ENCODE measurements around the gene TMCC1. TPM values are rescaled to one million over a fixed set of nuclear protein-coding genes. Genes with fewer than 3 reads are reported as not detected.
"Not testable (repeated sequence)": the region's sequence is repeated elsewhere in the genome, so short reads cannot be mapped to it uniquely, and the experiment has no call there.

TMCC1 gene
- total and polyA plus RNA-seq, 3 donors from 2014 or later: 46.0 to 119 (median 60.4) TPM

- peaks cover 6% of the 10 kb centered on the region for H3K4me1 ChIP-seq
- TF ChIP-seq CTCF (IDR thresholded peaks at IDR 0.05) (no peak), POLR2A (IDR thresholded peaks at IDR 0.05) (no peak)
- H3K27me3 ChIP-seq: no peaks in the 10 kb centered on the region
- H3K4me3 ChIP-seq: no peak overlapping the region
- 79% methylated on average over 5 of the region's 5 CpGs for WGBS, 2 donors
- no peak for DNase-seq
- H3K36me3 ChIP-seq (ENCODE audit: low read depth, missing control alignments): no peaks in the 10 kb centered on the region
- intact Hi-C loops (cut with DNase I; ENCODE audit: low total_unique reads): loop anchor here (5.0 kb wide), 1 partner anchor 287 kb away; no protein-coding TSS in a partner anchor
- no peaks in the 10 kb centered on the region for H3K9me3 ChIP-seq
- H3K27ac ChIP-seq: no peak overlapping the region
Observed at GRCh38 chr3:129645286-129645685, 248.2 kb downstream of the TMCC1 start.

GRCh38 chr3:129644836-129645235 lies 248.7 kb downstream of the TMCC1 start:
- WGBS, 2 donors: 97% methylated on average over 3 of the region's 3 CpGs
- intact Hi-C loops (cut with DNase I; ENCODE audit: low total_unique reads): loop anchor here (5.0 kb wide), 1 partner anchor 287 kb away; no protein-coding TSS in a partner anchor
- Histone ChIP-seq H3K4me3 (no peak overlapping the region), H3K27me3 (no peaks in the 10 kb centered on the region), H3K36me3 (ENCODE audit: low read depth, missing control alignments) (no peaks in the 10 kb centered on the region), H3K4me1 (peaks cover 1% of the 10 kb centered on the region), H3K27ac (no peak overlapping the region), H3K9me3 (no peaks in the 10 kb centered on the region)
- TF ChIP-seq POLR2A (IDR thresholded peaks at IDR 0.05): no peak
- no peak for DNase-seq

GRCh38 chr3:129641567-129642260 lies 251.8 kb downstream of the TMCC1 start:
- intact Hi-C loops (cut with DNase I; ENCODE audit: low total_unique reads); H3K36me3 ChIP-seq (ENCODE audit: low read depth, missing control alignments); H3K4me1 ChIP-seq; DNase-seq; H3K4me3 ChIP-seq; H3K27me3 ChIP-seq; H3K9me3 ChIP-seq; H3K27ac ChIP-seq: not testable (repeated sequence)
- 62 to 82% methylated on average over 1 to 10 of the region's 10 CpGs for WGBS, 2 donors

- intact Hi-C loops (cut with DNase I; ENCODE audit: low total_unique reads); H3K9me3 ChIP-seq; H3K4me1 ChIP-seq; DNase-seq; H3K27me3 ChIP-seq; H3K4me3 ChIP-seq; H3K36me3 ChIP-seq (ENCODE audit: low read depth, missing control alignments); H3K27ac ChIP-seq: not testable (repeated sequence)
- WGBS, 2 donors: 84 to 89% methylated on average over 7 of the region's 7 CpGs
Observed at GRCh38 chr3:129640985-129641384, 252.5 kb downstream of the TMCC1 start.

GRCh38 chr3:129638481-129638880 lies 255.0 kb downstream of the TMCC1 start:
- 65 to 80% methylated on average over 3 of the region's 3 CpGs for WGBS, 2 donors
- no peak overlapping the region for H3K4me3 ChIP-seq

GRCh38 chr3:129636082-129636481 lies 257.4 kb downstream of the TMCC1 start:
- Histone ChIP-seq H3K27me3 (no peaks in the 10 kb centered on the region), H3K9me3 (no peaks in the 10 kb centered on the region), H3K4me3 (no peak overlapping the region), H3K4me1 (no peaks in the 10 kb centered on the region), H3K27ac (no peak overlapping the region), H3K36me3 (ENCODE audit: low read depth, missing control alignments) (no peaks in the 10 kb centered on the region)
- no peak for DNase-seq
- intact Hi-C loops (cut with DNase I; ENCODE audit: low total_unique reads): no loop called here
- no peak for TF ChIP-seq POLR2A (IDR thresholded peaks at IDR 0.05)
- no peak for TF ChIP-seq CTCF (IDR thresholded peaks at IDR 0.05)
- WGBS, 2 donors: 90 to 93% methylated on average over 3 of the region's 3 CpGs

More at GRCh38 chr3:129638481-129638880, 255.0 kb downstream of the TMCC1 start:
- Histone ChIP-seq H3K9me3 (no peaks in the 10 kb centered on the region), H3K27ac (no peak overlapping the region), H3K36me3 (ENCODE audit: low read depth, missing control alignments) (no peaks in the 10 kb centered on the region), H3K4me1 (no peaks in the 10 kb centered on the region), H3K27me3 (no peaks in the 10 kb centered on the region)
- DNase-seq: no peak
- intact Hi-C loops (cut with DNase I; ENCODE audit: low total_unique reads): no loop called here
- no peak for TF ChIP-seq POLR2A (IDR thresholded peaks at IDR 0.05)
- TF ChIP-seq CTCF (IDR thresholded peaks at IDR 0.05): no peak
